ENCODE data around the gene MAP3K15.

DNA sequence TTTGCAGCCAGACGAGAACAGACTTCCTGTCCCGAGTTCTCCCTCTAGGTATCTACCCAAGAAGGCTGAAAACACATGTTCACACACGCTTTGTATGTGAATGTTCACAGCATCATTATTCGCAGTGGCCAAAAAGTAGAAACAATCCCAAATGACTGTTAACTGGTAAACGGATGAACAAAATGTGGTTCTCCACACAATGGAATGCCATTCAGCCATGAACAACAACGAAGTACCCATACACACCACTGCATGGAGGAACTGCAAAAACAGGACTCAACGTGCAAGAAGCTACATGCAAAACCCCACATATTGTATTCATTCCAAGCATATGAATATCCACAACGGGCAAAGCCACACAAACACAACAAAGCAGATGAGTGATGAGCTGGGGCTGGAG, 126.6 kb downstream of the MAP3K15 start:
- TF ChIP-seq, protein P1, sequence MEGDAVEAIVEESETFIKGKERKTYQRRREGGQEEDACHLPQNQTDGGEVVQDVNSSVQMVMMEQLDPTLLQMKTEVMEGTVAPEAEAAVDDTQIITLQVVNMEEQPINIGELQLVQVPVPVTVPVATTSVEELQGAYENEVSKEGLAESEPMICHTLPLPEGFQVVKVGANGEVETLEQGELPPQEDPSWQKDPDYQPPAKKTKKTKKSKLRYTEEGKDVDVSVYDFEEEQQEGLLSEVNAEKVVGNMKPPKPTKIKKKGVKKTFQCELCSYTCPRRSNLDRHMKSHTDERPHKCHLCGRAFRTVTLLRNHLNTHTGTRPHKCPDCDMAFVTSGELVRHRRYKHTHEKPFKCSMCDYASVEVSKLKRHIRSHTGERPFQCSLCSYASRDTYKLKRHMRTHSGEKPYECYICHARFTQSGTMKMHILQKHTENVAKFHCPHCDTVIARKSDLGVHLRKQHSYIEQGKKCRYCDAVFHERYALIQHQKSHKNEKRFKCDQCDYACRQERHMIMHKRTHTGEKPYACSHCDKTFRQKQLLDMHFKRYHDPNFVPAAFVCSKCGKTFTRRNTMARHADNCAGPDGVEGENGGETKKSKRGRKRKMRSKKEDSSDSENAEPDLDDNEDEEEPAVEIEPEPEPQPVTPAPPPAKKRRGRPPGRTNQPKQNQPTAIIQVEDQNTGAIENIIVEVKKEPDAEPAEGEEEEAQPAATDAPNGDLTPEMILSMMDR (IDR thresholded peaks at IDR 0.05) = no peak
- TF ChIP-seq EZH2phosphoT487 (IDR thresholded peaks at IDR 0.05) (no peak), EZH2 (IDR thresholded peaks at IDR 0.05) (no peak)
